NCI-H2081 (cell line): Measurements from ENCODE around the gene SMOC2.
A peak's percentile ranks its signal among the peaks of the same experiment; 100 is the strongest.

Experiments
- DNase-seq, 2 experiments: peaks; one replicate each; lab custom pipeline; 2025; lab: John Stamatoyannopoulos, UW

The SMOC2 gene

GRCh38 chr6:168415098-168415992 is 25.6 kb upstream of the SMOC2 start:
- DNase-seq = no peak

GRCh38 chr6:168415993-168416530 is 24.9 kb upstream of the SMOC2 start:
- DNase-seq = no peak

- DNase-seq = no peak
Observed at GRCh38 chr6:168416531-168416930, 24.5 kb upstream of the SMOC2 start.

GRCh38 chr6:168417191-168417590 is 23.8 kb upstream of the SMOC2 start:
- DNase-seq = peak; percentile 27 to 76

GRCh38 chr6:168417679-168418557 is 23.1 kb upstream of the SMOC2 start:
- no peak for DNase-seq

GRCh38 chr6:168418711-168419121 is 22.3 kb upstream of the SMOC2 start:
- DNase-seq = no peak

GRCh38 chr6:168419569-168419968 is 21.4 kb upstream of the SMOC2 start:
- DNase-seq = no peak

GRCh38 chr6:168420084-168420483 is 20.9 kb upstream of the SMOC2 start:
- no peak for DNase-seq

- DNase-seq = no peak
Observed at GRCh38 chr6:168420706-168421105, 20.3 kb upstream of the SMOC2 start.

GRCh38 chr6:168427184-168427583 is 13.8 kb upstream of the SMOC2 start:
- no peak for DNase-seq

GRCh38 chr6:168428052-168428826 is 12.7 kb upstream of the SMOC2 start:
- DNase-seq = peak in 1 of 2 experiments; percentile 41

- no peak for DNase-seq
Observed at GRCh38 chr6:168428863-168429262, 12.1 kb upstream of the SMOC2 start.

GRCh38 chr6:168432196-168432595 is 8.8 kb upstream of the SMOC2 start:
- DNase-seq = no peak

- no peak for DNase-seq
Observed at GRCh38 chr6:168433898-168434297, 7.1 kb upstream of the SMOC2 start.

- DNase-seq = no peak
Observed at GRCh38 chr6:168434505-168434904, 6.5 kb upstream of the SMOC2 start.

GRCh38 chr6:168437751-168438150 is 3.2 kb upstream of the SMOC2 start:
- no peak for DNase-seq

GRCh38 chr6:168438783-168439520 is 2.0 kb upstream of the SMOC2 start:
- no peak for DNase-seq

- no peak for DNase-seq
Observed at GRCh38 chr6:168439794-168440450, 1.1 kb upstream of the SMOC2 start.

GRCh38 chr6:168441434-168442391 is 729 bp downstream of the SMOC2 start:
- DNase-seq = peak in 1 of 2 experiments; percentile 7
